HG02973 (cell line): ENCODE measurements around the gene CCDC178.

Source experiments
- ATAC-seq: cut with Tn5 transposase; IDR thresholded peaks from one replicate; pipeline ENCODE4 v1.9.1; 2021; ENCODE audit warnings: moderate library complexity; ENCODE audit not compliant: unreplicated experiment

The CCDC178 gene

DNA sequence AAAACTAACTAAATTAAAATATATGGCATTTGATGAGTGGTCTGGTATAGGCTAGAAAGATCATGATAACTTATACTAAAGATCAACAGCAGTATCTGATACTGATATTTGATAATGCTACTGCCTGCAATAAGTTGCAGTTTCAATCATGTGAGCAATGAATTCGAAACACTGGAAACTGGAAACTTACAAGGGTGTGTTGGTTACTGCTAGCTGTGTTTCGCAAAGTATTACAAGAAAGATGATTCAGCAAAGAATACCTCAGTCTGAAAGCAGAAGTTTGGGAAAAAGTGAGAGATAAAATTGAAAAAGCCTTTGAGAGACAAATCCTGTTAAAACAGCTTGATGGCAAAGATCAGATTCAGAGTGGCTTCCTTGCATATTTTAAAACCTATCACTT lies 294.5 kb downstream of the CCDC178 start:
- ATAC-seq = no peak

DNA sequence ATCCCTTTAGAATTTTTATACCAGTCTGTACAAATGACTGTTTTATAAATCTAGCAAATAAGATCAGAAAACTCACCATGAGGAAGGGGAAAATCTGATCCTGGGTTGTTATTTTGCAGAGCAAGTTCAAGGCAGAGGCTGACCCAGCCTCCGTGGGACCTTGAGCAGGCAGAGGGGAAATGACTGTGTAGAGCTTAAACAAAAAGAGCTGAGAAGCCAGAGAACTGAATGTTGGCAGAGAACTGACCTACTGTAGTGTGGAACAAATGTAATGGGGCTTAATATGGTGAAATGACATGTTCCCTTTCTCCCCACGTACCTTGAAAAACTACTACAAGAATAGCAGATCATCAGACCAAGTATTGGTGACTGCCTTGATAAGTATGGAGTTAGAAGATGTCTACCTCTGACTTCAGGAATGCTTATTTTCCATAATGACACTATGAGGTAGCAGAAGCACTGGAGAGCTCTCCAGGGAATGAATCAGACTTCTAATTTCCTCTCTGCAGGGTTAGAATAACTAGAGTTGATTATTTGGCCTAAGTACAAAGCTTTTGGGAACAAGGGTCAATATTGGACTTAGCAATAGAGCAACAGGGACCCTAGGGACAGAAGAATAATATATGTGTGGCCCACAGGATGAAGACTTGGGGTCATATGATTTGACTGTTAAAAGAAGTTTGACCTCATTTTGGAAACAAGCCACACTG lies 304.4 kb downstream of the CCDC178 start:
- no peak for ATAC-seq

DNA sequence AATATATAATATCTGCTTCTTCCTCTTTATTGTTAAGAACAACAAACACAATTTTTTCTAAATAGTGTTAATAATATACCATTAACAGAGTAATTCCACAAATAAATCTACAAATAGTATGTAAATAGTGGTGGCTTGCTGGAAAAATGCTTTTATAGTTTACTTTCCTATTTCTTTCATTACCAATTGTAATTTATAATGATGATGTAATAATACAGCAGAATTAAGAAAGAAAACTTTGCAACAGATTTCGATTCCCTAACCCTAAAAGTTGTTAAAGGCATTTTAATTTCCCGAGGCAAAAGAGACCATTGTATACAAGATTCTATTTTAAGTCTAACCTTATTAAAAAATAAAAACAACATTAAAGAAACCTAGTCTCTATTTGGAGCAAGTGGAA lies 307.9 kb downstream of the CCDC178 start:
- no peak for ATAC-seq

DNA sequence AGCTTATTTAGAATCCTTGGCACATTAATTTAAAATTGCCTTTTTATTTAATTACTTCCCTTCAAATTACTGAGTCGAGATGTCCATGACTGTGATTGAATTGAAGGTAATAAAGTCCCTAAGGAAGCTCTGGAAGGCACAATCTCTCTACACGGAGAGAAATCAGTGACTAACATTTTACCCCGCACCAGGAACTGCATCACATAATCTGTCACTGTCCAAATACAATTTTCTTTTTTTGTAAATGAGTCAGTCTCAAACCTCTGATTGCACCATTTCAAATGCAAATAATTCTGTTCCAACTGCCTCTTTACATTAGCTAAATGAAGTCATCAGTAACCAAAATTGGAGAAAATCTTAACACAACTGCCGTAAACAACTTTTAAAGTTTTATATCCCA lies 311.9 kb downstream of the CCDC178 start:
- no peak for ATAC-seq

DNA sequence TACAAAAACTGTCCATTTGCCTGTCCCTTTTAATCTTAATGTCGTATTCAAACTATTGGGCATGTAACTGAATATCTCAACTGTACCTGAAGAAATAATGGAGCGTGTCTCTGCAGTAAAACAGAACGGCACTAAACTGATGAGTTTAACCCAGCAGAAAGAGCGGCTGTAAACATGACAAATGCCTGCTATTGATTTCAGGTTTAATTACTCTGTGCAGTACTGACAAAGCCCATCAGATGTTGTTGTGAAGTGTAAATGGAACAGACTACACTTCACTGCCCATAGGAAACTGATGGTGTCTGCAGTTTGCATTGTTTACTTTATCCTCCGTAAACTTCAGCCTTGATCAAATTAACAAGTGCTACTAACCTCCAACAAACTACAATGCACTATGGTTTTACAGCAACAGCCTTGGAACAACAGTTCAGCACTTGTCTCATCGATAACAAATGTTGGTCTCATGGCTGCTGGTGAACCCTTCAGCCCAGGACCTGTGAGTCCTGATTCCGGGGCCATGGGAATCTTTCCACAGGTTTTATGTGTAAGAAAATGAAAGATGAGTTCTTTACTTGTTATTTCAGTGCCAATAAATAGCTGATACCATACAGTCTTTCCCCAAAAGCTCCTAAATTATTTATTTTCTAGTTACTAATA lies 316.5 kb downstream of the CCDC178 start:
- no peak for ATAC-seq

DNA sequence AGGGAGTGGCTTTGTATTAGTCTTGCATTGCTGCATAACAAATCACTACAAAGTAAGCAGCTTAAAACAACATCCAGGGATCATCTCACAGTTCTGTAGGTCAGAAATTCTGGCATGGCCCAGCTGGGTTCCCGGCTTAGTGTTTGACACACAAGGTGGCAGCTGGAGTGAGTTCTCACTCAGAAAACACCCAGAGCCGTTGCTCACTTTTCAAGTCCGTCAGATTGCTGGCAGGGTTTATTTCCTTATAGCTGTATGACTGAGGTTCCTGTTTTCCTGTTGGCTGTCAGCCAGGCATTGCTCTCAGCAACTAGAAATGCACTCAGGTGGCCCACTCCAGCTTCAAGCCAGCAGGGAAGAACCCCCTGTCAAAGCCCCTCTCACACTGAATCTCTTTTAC lies 324.1 kb downstream of the CCDC178 start:
- ATAC-seq = no peak

DNA sequence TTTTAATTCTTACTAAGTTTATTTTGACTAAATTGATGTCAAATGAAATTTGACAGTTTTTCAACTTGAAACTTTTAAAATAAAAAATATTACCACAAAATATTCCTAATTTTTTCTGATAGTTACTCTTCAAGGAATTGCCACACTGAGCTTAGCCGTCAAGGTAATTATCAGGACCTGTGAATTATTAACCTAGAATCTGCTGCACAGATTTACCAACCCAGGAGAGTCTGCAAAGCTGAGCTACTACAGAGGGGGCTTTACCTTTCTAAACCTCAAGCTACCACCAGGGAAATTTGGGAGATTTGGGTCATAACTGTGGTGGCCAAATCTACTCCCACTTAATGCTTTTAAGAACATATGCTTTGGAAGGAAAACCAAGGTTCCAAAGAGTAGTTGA lies 324.6 kb downstream of the CCDC178 start:
- no peak for ATAC-seq

DNA sequence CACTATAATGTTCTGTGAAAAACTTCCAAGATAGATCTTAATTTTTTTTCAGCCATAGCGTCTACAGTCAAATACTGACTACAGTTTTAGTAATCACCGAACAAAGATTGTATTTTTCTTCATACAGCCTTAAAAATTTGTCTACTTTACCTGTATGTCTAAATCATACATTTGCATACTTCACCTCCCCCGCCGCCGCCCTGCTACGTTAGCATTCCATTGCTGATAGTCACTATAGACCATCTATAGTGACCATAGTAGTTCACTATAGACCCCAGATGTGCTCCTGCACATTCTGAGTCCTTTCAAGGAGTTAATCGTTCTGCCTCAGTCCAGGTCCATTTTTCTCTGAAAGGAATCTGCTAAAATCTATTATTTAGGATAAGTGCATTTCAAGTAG lies 325.0 kb downstream of the CCDC178 start:
- no peak for ATAC-seq

DNA sequence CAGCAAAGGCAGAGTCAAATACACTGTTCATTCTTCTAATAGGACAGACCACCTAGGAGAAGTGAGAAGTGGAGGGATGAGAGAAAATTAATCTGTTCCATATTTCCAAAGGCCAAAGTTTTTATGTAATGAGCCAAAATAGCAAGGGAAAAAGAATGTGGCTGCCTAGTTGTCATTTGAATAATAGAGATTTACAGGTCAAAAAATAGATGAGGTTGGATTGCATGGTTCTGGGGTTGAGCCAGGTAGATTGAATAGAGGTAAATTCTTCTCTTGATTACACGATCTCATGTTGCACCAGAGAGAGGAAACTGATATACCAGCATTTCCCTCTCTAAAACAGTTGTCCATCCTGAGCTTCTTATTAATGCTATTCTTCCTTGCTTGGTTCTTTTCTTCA lies 325.8 kb downstream of the CCDC178 start:
- no peak for ATAC-seq

DNA sequence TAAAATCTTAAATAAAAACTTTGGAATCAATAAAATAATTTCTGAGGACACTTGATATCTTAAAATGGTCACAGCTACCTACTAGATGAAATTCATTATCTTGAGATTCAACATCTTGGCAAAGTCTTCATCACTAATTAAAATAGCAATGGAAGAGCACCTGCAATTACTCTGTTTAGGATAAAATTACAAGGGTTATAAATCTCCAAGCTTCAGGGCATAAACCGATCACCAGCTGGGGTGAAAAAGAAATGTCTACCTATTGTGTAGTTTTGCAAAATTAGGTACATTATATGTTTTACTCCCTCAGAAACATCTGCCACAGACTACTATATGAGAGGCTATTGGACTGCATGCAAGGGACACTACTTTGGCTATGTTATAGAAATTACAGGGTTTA lies 327.1 kb downstream of the CCDC178 start:
- no peak for ATAC-seq

DNA sequence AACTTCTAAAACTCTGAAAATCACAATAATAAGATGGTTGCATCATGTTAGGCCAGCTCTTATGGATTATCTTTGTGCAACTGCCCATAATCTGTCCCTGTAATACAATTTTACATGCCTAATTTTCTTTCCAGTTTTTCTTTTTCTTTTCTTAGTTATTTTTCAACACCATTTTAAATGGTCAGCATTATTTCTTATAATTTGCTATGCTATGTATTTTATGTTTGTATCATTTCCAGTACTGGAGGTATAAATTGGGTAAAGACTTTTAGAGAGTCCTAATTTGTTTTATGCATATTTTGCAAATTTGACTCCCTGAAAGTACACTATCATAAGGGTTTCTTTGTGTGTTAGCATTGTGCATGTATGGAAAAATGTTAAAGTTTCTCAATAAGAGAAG lies 333.0 kb downstream of the CCDC178 start:
- ATAC-seq = no peak

DNA sequence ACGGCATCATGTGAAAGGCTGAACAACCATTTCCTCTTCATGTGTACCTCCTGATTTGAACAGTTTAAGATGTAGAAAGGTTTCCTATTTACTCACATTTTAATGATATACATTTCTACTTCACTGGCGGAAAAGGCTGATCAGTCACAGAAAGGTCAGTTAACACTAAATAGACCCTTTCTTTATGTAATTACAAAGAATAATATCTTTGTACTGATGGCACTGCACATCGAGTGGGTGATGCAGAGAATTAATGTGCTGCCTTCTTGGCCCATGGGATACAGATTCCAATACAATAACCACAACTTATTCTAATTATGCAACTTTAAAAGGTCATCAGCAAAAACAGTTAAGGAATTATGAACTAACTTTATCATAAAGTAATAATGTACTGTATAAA lies 339.2 kb downstream of the CCDC178 start:
- no peak for ATAC-seq

DNA sequence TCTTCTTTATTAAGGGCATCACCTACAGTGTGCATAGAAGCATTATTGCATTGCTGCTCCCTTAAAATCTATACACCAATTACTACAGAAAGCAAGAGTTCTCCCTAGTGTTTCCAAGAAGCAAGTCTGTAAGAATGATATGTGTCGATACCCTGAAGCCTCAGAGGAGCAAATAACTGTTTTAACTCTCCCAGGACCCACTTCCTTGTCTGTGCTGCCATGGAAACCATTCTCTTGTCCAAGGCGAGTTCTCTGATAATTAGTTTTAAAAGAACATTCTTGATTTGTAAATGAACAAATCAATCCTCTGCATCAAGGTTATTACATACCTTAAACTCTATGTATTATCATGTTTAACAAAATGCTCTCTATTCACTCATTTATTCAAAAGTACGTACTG lies 340.9 kb downstream of the CCDC178 start:
- no peak for ATAC-seq

DNA sequence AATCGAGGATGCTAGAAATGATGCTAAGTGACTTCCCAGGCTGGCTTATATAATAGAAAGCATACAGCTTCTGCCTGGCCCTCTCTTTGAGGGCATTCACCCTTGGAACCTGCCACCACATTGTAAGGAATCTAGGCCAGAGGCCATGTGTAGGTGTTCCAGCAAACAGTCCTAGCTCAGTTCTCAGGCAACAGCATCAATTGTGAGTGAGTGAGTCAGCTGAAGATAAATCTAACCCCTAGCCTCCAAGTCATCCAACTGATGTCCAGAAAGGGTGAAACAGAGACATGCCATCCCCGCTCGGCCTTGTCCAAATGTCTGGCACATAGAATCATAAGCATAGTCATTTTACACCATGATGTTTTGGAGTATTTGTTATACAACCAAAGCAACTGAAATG lies 343.4 kb downstream of the CCDC178 start:
- ATAC-seq = no peak

DNA sequence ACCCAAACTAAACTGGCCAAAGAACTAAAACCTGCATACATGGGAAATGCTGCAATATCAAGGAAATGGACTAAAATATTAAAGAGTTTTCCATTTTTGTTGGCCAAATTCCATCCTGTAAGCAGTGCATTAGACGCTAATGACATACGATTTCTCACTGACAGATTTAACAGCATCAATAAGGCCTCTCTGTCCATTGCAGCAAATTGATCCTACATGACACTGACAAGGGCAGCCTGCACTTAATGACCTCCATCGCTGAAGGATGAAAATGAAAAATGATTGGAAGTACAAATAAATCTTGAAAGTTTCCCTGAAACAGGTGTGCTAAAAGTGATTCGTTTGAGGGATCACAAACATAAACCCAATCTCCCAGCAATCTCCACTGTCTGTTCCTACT lies 350.1 kb downstream of the CCDC178 start:
- no peak for ATAC-seq

DNA sequence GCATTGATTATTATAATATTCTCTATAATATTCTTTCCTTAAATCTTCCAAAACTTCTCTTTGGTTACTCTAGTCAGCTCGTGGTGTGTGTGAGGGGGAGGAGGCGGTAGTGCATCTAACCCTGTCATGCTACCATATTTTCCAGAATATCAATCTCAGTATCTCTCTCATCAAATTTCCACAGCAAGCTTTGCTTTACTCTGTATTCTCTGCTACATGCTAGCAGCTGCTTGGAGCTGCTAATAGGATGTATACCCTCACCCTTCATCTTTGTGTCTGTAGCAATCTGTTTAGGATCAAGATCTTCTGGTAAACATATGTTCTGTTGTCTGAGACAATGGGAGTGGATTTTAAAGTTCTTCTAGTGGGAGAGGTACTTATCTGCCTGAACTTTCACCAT lies 363.9 kb downstream of the CCDC178 start:
- no peak for ATAC-seq

DNA sequence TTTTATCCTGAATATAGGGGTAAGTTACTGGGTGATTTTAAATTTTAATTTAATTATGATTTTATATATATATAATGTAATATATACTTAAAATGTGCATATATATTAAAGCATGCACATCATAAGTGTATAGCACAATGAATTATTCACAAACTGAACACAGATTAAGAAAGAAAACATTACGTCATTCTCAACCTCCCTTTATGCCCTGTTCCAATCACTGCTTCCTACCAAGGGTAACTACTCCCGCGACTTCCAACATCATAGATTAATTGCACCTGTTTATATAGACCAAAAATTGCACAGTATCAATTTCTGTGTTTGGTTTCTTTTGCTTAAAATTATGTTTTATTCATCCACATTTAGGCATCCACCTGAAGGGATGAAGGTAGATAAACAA lies 366.4 kb downstream of the CCDC178 start:
- no peak for ATAC-seq

DNA sequence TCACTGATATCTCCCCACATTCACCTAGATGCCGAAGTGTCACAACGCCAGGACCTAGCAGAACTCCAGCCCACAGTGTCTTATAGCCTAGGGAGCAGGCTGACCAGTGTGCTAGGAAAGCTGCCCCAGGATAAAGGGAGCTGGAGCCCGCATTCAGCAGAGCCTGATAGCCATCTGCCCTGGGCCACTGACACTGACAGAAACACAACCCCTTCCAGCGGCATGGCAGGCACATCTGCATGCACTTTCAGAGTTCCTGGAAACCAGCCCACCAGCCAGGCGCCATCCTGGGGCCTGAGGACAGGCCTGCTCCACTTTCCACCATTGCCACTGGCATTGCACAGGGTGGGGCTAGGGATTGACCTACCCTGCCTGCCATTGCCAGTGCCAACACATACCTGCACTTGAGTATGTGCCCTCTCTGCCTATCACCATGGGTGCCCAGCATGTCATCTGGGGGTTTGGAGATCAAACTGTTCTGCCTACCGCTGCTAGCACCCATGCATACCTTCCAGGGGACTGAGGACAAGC lies 377.6 kb downstream of the CCDC178 start:
- no peak for ATAC-seq

DNA sequence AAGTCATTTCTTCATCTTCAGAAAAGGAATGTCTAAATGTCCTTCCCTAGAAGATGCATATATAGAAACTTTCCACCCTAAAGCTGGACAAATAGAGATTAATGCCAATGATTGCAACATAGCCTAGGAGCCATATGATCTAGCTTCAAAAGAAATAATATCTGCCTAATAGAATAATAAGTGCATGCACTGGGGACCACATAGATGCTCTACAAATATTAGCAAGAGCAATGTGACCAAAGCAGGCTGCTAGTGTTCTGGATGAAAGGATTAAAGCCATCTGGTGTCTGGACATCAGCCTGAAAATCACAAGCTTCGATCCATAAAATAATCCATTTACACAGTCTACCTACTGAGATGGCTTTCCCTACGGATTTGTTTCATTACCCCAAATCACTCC lies 387.6 kb downstream of the CCDC178 start:
- ATAC-seq = no peak

DNA sequence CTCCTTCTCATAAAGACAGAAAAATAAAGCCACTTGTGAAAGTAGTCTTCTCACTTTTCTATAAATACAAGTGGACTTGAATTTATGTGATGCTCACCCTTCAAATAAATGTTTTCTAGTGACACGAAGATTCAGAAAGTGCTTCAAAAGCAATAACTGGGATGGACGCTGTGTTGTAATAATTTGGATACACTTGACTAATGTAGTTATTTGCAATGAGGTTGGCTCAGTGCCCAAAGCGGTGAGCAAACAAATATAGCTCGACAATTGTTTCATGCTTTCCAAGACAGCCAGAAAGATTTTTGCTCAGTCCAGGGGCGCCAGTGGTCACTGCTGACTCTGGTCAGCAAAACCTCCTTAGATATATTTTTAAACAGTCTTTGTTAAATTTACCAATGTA lies 389.1 kb downstream of the CCDC178 start:
- ATAC-seq = no peak

DNA sequence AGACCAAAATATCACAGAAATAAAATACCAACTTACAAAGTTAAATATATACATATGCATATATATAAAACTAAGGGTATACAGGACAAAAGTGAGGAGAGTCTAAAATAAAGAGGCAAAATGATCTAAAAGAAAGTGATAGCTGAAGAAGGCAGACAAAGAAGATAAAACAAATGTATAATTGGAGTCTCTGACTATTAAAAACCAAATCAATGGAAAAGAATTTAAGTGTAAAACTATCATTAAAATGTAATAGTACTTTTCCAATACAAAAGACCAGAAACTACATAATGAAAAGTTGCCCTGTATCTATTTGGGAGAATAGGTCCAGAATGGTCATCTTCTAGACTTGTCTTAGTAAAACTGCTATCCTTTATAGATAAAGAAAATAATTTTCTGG lies 400.3 kb downstream of the CCDC178 start:
- ATAC-seq = no peak

DNA sequence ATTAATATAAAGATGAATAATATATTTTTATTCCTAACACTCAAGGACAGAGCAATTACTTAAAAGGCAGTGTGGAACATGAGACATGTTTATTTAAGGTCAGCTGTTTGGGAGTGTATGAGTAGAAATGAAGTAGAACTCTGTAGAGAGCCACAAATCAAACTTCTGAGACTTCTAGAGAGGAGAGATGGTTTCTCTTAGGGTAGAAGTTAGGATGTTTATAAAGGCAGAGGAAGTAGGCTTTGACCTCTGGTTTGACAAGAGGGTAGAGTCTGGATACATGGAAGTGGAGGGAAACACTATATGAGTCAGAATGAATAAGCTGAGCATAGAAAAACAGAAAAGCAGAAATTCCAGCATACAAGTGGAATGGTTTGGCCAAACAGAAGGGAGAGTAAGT lies 405.6 kb downstream of the CCDC178 start:
- no peak for ATAC-seq

DNA sequence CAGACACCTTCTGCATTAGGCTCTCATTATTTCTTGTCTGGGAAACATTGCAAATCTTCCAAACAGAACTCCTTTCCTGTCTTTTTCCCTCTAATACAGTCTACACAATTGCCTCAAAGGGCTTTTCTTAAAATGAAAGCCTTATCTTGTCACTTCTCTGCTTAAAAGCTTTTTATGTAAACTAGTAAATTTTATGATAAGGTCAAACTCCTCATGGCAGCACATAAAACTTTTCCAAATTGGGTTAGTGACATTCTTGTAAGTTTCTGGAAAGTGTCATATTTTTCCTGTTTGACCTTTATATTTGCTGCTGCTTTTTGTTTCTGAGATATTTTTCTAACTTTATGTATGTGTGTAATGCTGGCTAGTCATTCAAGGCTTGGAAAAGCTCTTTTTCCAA lies 406.3 kb downstream of the CCDC178 start:
- no peak for ATAC-seq
